Esophagus muscularis mucosa (tissue), 4 donors: ENCODE results near the gene UCP2. TPM values are rescaled to one million over a fixed set of nuclear protein-coding genes. Genes with fewer than 3 reads are reported as not detected.
A peak's percentile ranks its signal among the peaks of the same experiment; 100 is the strongest.

Experiments
- DNase-seq: peaks from one replicate; pipeline ENCODE4 v3.0.0-alpha.2; 2017; ENCODE audit errors: extremely low spot score
- H3K27ac ChIP-seq, 4 donors: fragments of 200-600 bp; sonication (generic); replicated peaks in 1 of 4; 1 replicate in 3 of 4; 2 replicates in 1 of 4; pipeline ENCODE4 v1.5.1; 2016 to 2019; ENCODE audit warnings: mild to moderate bottlenecking in 1 of 4
- H3K27me3 ChIP-seq, 4 donors: fragments of 200-600 bp; sonication (generic); one replicate each; pipeline versions ENCODE4 v1.5.1 to v1.6.0; 2016 to 2019
- H3K36me3 ChIP-seq, 4 donors: fragments of 200-600 bp; sonication (generic); one replicate each; pipeline ENCODE4 v1.5.1; 2016 to 2019
- H3K4me1 ChIP-seq, 4 donors: fragments of 200-600 bp; sonication (generic); one replicate each; pipeline ENCODE4 v1.5.1; 2016 to 2019
- H3K4me3 ChIP-seq, 4 donors: fragments of 200-600 bp; sonication (generic); 1 replicate in 2 of 4; 2 replicates in 2 of 4; pipeline ENCODE4 v1.5.1; 2016 to 2019; ENCODE audit warnings: mild to moderate bottlenecking in 4 of 4, moderate library complexity in 1 of 4
- H3K9me3 ChIP-seq, 4 donors: fragments of 200-600 bp; sonication (generic); 1 replicate in 3 of 4; 2 replicates in 1 of 4; pipeline ENCODE4 v1.5.1; 2016 to 2019
- CTCF ChIP-seq, 3 experiments: fragments of 200-600 bp in 2 of 3; fragments of 450-650 bp in 1 of 3; sonication (generic) in 2 of 3; IDR thresholded peaks; one replicate each; pipeline ENCODE4 v1.5.1; 2017 to 2019; ENCODE audit warnings: antibody characterized with exemption in 3 of 3, mild to moderate bottlenecking in 2 of 3, moderate library complexity in 1 of 3
- EP300 ChIP-seq: sonication (generic); formaldehyde crosslinking; IDR thresholded peaks from one replicate; pipeline ENCODE4 v1.6.1; 2017; ENCODE audit warnings: antibody characterized with exemption
- POLR2A ChIP-seq: fragments of 450-650 bp; IDR thresholded peaks from one replicate; pipeline ENCODE4 v1.6.1; 2017; ENCODE audit warnings: antibody characterized with exemption, moderate library complexity, mild to moderate bottlenecking, low read depth
- POLR2AphosphoS5 ChIP-seq, 2 donors: sonication (generic); formaldehyde crosslinking; IDR thresholded peaks; one replicate each; pipeline ENCODE4 v1.6.1; 2017; ENCODE audit warnings: antibody characterized with exemption in 2 of 2
- WGBS: methylation state at CpG from one replicate; pipeline ENCODE4 v1.1.5; 2018; 5-methylcytosine and 5-hydroxymethylcytosine counted together
- intact Hi-C: fragments of 100-400 bp; cut with DNase I; formaldehyde crosslinking; loops from one replicate; pipeline ENCODE4 v1.15.1; 2023
- total RNA-seq, 4 donors: library from RNA; depleted of rRNA; stranded (reverse); fragments of >200 nt; gene quantifications; one replicate each; pipeline versions ENCODE4 v1.1.0 to v1.2.1, GENCODE V29; 2016

UCP2 gene
- total RNA-seq, 4 donors from 2014 or later: 22.4 to 43.6 (median 30.9) TPM

- TF ChIP-seq CTCF (IDR thresholded peaks at IDR 0.05) (no peak), EP300 (no peak), POLR2A (no peak), POLR2AphosphoS5 (IDR thresholded peaks at IDR 0.05) (no peak)
- WGBS: 91% methylated on average over 13 of the region's 13 CpGs
- no peak for DNase-seq
- intact Hi-C loops: no loop called here
- Histone ChIP-seq H3K36me3 (peaks cover 6 to 45% (median 40%) of the 10 kb centered on the region in 4 donors), H3K27me3 (no peaks in the 10 kb centered on the region), H3K27ac (no peak overlapping the region), H3K9me3 (no peaks in the 10 kb centered on the region), H3K4me1 (peaks cover 0 to 19% (median 6%) of the 10 kb centered on the region in 4 donors), H3K4me3 (no peak overlapping the region)
Measured at GRCh38 chr11:73974604-73975478, 7.8 kb downstream of the UCP2 start.

- H3K27ac ChIP-seq: peak overlapping the region in 2 of 4 donors; percentile 6 to 48
- H3K4me3 ChIP-seq: no peak overlapping the region
- intact Hi-C loops: no loop called here
- WGBS: 81% methylated on average over 11 of the region's 11 CpGs
- H3K9me3 ChIP-seq: no peaks in the 10 kb centered on the region
- H3K36me3 ChIP-seq: peaks cover 6 to 35% (median 33%) of the 10 kb centered on the region in 4 donors
- TF ChIP-seq POLR2AphosphoS5 (IDR thresholded peaks at IDR 0.05) (no peak), EP300 (no peak), CTCF (IDR thresholded peaks at IDR 0.05) (no peak), POLR2A (no peak)
- no peak for DNase-seq
- H3K4me1 ChIP-seq: peaks cover 0 to 13% (median 6%) of the 10 kb centered on the region in 4 donors
- no peaks in the 10 kb centered on the region for H3K27me3 ChIP-seq
Measured at GRCh38 chr11:73972620-73973449, 9.8 kb downstream of the UCP2 start.

- intact Hi-C loops: no loop called here
- H3K9me3 ChIP-seq: no peaks in the 10 kb centered on the region
- DNase-seq: no peak
- no peak overlapping the region for H3K27ac ChIP-seq
- TF ChIP-seq CTCF (IDR thresholded peaks at IDR 0.05): no peak
- no peak for TF ChIP-seq POLR2AphosphoS5 (IDR thresholded peaks at IDR 0.05)
- TF ChIP-seq POLR2A: no peak
- no peak for TF ChIP-seq EP300
- peaks cover 0 to 13% (median 6%) of the 10 kb centered on the region in 4 donors for H3K4me1 ChIP-seq
- no peak overlapping the region for H3K4me3 ChIP-seq
- no peaks in the 10 kb centered on the region for H3K27me3 ChIP-seq
- H3K36me3 ChIP-seq: peaks cover 6 to 29% (median 27%) of the 10 kb centered on the region in 4 donors
- 100% methylated on average over 1 of the region's 1 CpG for WGBS
Measured at GRCh38 chr11:73972187-73972586, 10.5 kb downstream of the UCP2 start.

- 95% methylated on average over 5 of the region's 6 CpGs for WGBS
Measured at GRCh38 chr11:73971175-73971719, 11.4 kb downstream of the UCP2 start.

More at GRCh38 chr11:73971175-73971719, 11.4 kb downstream of the UCP2 start:
- peaks cover 0 to under 1% (median 0%) of the 10 kb centered on the region in 4 donors for H3K27me3 ChIP-seq
- no peak overlapping the region for H3K4me3 ChIP-seq
- H3K9me3 ChIP-seq: no peaks in the 10 kb centered on the region
- no peak for TF ChIP-seq POLR2A
- TF ChIP-seq EP300: no peak
- no peak for TF ChIP-seq POLR2AphosphoS5 (IDR thresholded peaks at IDR 0.05)
- no peak for TF ChIP-seq CTCF (IDR thresholded peaks at IDR 0.05)
- H3K4me1 ChIP-seq: peaks cover 0 to 13% (median 6%) of the 10 kb centered on the region in 4 donors
- intact Hi-C loops: no loop called here
- DNase-seq: no peak
- H3K36me3 ChIP-seq: peaks cover 6 to 19% (median 18%) of the 10 kb centered on the region in 4 donors
- H3K27ac ChIP-seq: no peak overlapping the region
